Sigmoid colon (tissue), 4 donors: ENCODE measurements around the gene SLC7A7.

Source experiments
- CTCF ChIP-seq, 4 experiments: fragments of 450-650 bp in 3 of 4; fragments of 200-600 bp in 1 of 4; IDR thresholded peaks; one replicate each; pipeline ENCODE4 v1.5.1; 2016 to 2019; ENCODE audit warnings: antibody characterized with exemption in 4 of 4, mild to moderate bottlenecking in 3 of 4, moderate library complexity in 2 of 4
- EP300 ChIP-seq, 4 donors: sonication (generic); formaldehyde crosslinking; IDR thresholded peaks; one replicate each; pipeline ENCODE4 v1.6.1; 2017; ENCODE audit warnings: antibody characterized with exemption in 4 of 4

GRCh38 chr14:22786685-22787084 is 28.6 kb downstream of the SLC7A7 start:
- TF ChIP-seq CTCF (IDR thresholded peaks at IDR 0.05) (no peak), EP300 (IDR thresholded peaks at IDR 0.05) (no peak)
